Endodermal cell (in vitro differentiated cells): ENCODE measurements around the gene PPP1R12B. TPM values are rescaled to one million over a fixed set of nuclear protein-coding genes. Genes with fewer than 3 reads are reported as not detected.
"Not testable (repeated sequence)": the region's sequence is repeated elsewhere in the genome, so short reads cannot be mapped to it uniquely, and the experiment has no call there.

ENCODE experiments used
- DNase-seq: peaks from one replicate; pipeline ENCODE4 v3.0.0-alpha.2; 2017
- H3K27ac ChIP-seq: 2 replicates; pipeline ENCODE4 v1.5.1; 2013; ENCODE audit warnings: mild to moderate bottlenecking, low read depth, low read length, moderate library complexity
- H3K27me3 ChIP-seq: 2 replicates; pipeline ENCODE4 v1.6.1; 2013; ENCODE audit warnings: mild to moderate bottlenecking, low read length, moderate library complexity; ENCODE audit not compliant: insufficient read depth, control insufficient read depth, poor library complexity, severe bottlenecking
- H3K36me3 ChIP-seq: 2 replicates; pipeline ENCODE4 v1.7.0; 2013; ENCODE audit warnings: mild to moderate bottlenecking, low read length, moderate library complexity; ENCODE audit not compliant: control insufficient read depth, insufficient read depth
- H3K4me1 ChIP-seq: one replicate; pipeline ENCODE4 v1.7.0; 2013; ENCODE audit warnings: low read length; ENCODE audit not compliant: control insufficient read depth, insufficient read depth
- H3K4me3 ChIP-seq: 2 replicates; pipeline ENCODE4 v1.5.1; 2013; ENCODE audit warnings: mild to moderate bottlenecking, low read length, moderate library complexity
- H3K9ac ChIP-seq: 2 replicates; pipeline ENCODE4 v1.6.1; 2013; ENCODE audit warnings: mild to moderate bottlenecking, low read length, moderate library complexity; ENCODE audit not compliant: poor library complexity, severe bottlenecking; ENCODE audit errors: extremely low read depth
- H3K9me3 ChIP-seq: 2 replicates; pipeline ENCODE4 v1.6.1; 2013; ENCODE audit warnings: mild to moderate bottlenecking, low read length, moderate library complexity; ENCODE audit not compliant: control insufficient read depth
- H3K27ac Mint-ChIP-seq: 2 replicates; pipeline ENCODE4 v1.8.0; 2020; ENCODE audit warnings: mixed read lengths
- H3K27me3 Mint-ChIP-seq: 2 replicates; pipeline ENCODE4 v1.8.0; 2021; ENCODE audit warnings: mild to moderate bottlenecking, mixed read lengths; ENCODE audit not compliant: insufficient read depth
- H3K36me3 Mint-ChIP-seq: 2 replicates; pipeline ENCODE4 v1.8.0; 2020; ENCODE audit warnings: low read depth, mixed read lengths
- H3K4me1 Mint-ChIP-seq: 2 replicates; pipeline ENCODE4 v1.8.0; 2020; ENCODE audit warnings: mixed read lengths
- H3K4me3 Mint-ChIP-seq: 2 replicates; pipeline ENCODE4 v1.8.0; 2020; ENCODE audit warnings: mild to moderate bottlenecking, moderate library complexity, mixed read lengths
- H3K9me3 Mint-ChIP-seq: 2 replicates; pipeline ENCODE4 v1.8.0; 2020; ENCODE audit warnings: mild to moderate bottlenecking, mixed read lengths
- CTCF ChIP-seq: fragments of 200-600 bp; sonication (generic); conservative IDR thresholded peaks from 2 replicates; pipeline ENCODE4 v1.5.0; 2021; ENCODE audit warnings: antibody characterized with exemption, mild to moderate bottlenecking
- WGBS, 2 experiments: methylation state at CpG; one replicate each; pipeline versions ENCODE4 v1.1.5 to v1.1.7; 2013; ENCODE audit warnings: missing lambda C conversion rate in 2 of 2, mixed read lengths in 1 of 2; ENCODE audit not compliant: insufficient coverage in 1 of 2, insufficient read length in 1 of 2; 5-methylcytosine and 5-hydroxymethylcytosine counted together
- total RNA-seq, 2 donors: library from RNA; stranded (reverse); fragmentation: NEBNext Ultra II Directional in 1 of 2; extraction: Animal tissue kit (Norgen Biotek cat#: 25700) in 1 of 2; gene quantifications; 2 replicates in 1 of 2; 3 replicates in 1 of 2; pipeline ENCODE4 v1.2.1, GENCODE V29; 2021

Gene PPP1R12B
- total RNA-seq, 2 donors from 2014 or later = 19.2 to 20.3 TPM

GRCh38 chr1:202466339-202466738, 117.8 kb downstream of the PPP1R12B start:
- H3K27ac Mint-ChIP-seq = peak overlapping the region; percentile 6
- H3K9ac ChIP-seq, H3K9me3 Mint-ChIP-seq, H3K4me3 Mint-ChIP-seq, DNase-seq, H3K27me3 ChIP-seq, H3K36me3 Mint-ChIP-seq, H3K36me3 ChIP-seq, H3K27ac ChIP-seq, H3K4me3 ChIP-seq, H3K4me1 ChIP-seq, H3K27me3 Mint-ChIP-seq, H3K9me3 ChIP-seq: not testable (repeated sequence)
- H3K4me1 Mint-ChIP-seq = peaks cover 25% of the 10 kb centered on the region

- not testable (repeated sequence) for H3K4me1 ChIP-seq, H3K4me3 ChIP-seq, H3K4me3 Mint-ChIP-seq, H3K36me3 ChIP-seq, H3K27ac Mint-ChIP-seq, DNase-seq, H3K27me3 ChIP-seq, H3K9me3 ChIP-seq, H3K36me3 Mint-ChIP-seq, H3K27me3 Mint-ChIP-seq, H3K9me3 Mint-ChIP-seq, H3K9ac ChIP-seq, H3K27ac ChIP-seq
- WGBS, 2 experiments = no CpG with 5 or more reads among the region's 3 CpGs
- peaks cover 17% of the 10 kb centered on the region for H3K4me1 Mint-ChIP-seq
These were observed 118.9 kb downstream of the PPP1R12B start for GRCh38 chr1:202467381-202467780.

GRCh38 chr1:202468695-202469094, 120.2 kb downstream of the PPP1R12B start:
- H3K4me3 ChIP-seq, H3K27ac Mint-ChIP-seq, H3K4me1 ChIP-seq, H3K27me3 Mint-ChIP-seq, H3K9ac ChIP-seq, DNase-seq, H3K9me3 ChIP-seq, H3K27me3 ChIP-seq, H3K36me3 ChIP-seq, H3K27ac ChIP-seq, H3K9me3 Mint-ChIP-seq, H3K36me3 Mint-ChIP-seq, H3K4me3 Mint-ChIP-seq: not testable (repeated sequence)
- 83 to 97% methylated on average over 1 to 3 of the region's 3 CpGs for WGBS, 2 experiments
- H3K4me1 Mint-ChIP-seq = peaks cover 10% of the 10 kb centered on the region

- H3K27ac ChIP-seq, DNase-seq, H3K27ac Mint-ChIP-seq, H3K9me3 ChIP-seq, H3K4me3 Mint-ChIP-seq, H3K27me3 Mint-ChIP-seq, H3K36me3 ChIP-seq, H3K4me1 ChIP-seq, H3K9ac ChIP-seq, H3K9me3 Mint-ChIP-seq, H3K27me3 ChIP-seq, H3K36me3 Mint-ChIP-seq, H3K4me3 ChIP-seq: not testable (repeated sequence)
- 94 to 100% methylated on average over 1 of the region's 1 CpG for WGBS, 2 experiments
- H3K4me1 Mint-ChIP-seq = peaks cover 10% of the 10 kb centered on the region
These were observed 120.6 kb downstream of the PPP1R12B start for GRCh38 chr1:202469123-202469522.

- Histone ChIP-seq H3K4me1 (no peaks in the 10 kb centered on the region), H3K36me3 (no peaks in the 10 kb centered on the region), H3K27ac (no peak overlapping the region), H3K9ac (no peak overlapping the region), H3K9me3 (no peaks in the 10 kb centered on the region), H3K27me3 (no peaks in the 10 kb centered on the region), H3K4me3 (no peak overlapping the region)
- DNase-seq = no peak
- H3K27ac Mint-ChIP-seq = no peak overlapping the region
- 94 to 95% methylated on average over 2 to 3 of the region's 3 CpGs for WGBS, 2 experiments
- peaks cover 5% of the 10 kb centered on the region for H3K4me1 Mint-ChIP-seq
- no peak for TF ChIP-seq CTCF
- no peaks in the 10 kb centered on the region for H3K9me3 Mint-ChIP-seq
- H3K36me3 Mint-ChIP-seq = peaks cover 2% of the 10 kb centered on the region
- H3K27me3 Mint-ChIP-seq = no peaks in the 10 kb centered on the region
- no peak overlapping the region for H3K4me3 Mint-ChIP-seq
These were observed 122.7 kb downstream of the PPP1R12B start for GRCh38 chr1:202471246-202471645.

GRCh38 chr1:202472347-202473124, 124.0 kb downstream of the PPP1R12B start:
- not testable (repeated sequence) for H3K9ac ChIP-seq, H3K27me3 Mint-ChIP-seq, H3K27me3 ChIP-seq, H3K9me3 Mint-ChIP-seq, H3K36me3 Mint-ChIP-seq, H3K27ac Mint-ChIP-seq, H3K4me3 ChIP-seq, H3K9me3 ChIP-seq, H3K36me3 ChIP-seq, H3K4me3 Mint-ChIP-seq, DNase-seq, H3K4me1 ChIP-seq, H3K4me1 Mint-ChIP-seq, H3K27ac ChIP-seq
- 49 to 100% methylated on average over 1 to 2 of the region's 2 CpGs for WGBS, 2 experiments
